ENCODE results near the gene DLX5. TPM values are rescaled to one million over a fixed set of nuclear protein-coding genes. Genes with fewer than 3 reads are reported as not detected.

The DLX5 gene
- total and polyA plus RNA-seq, 9 of the 15 experiments (the other 6 are each of a cell fraction or from before 2014, with no cell fraction given), result not detected

GRCh38 chr7:97006816-97007582, 17.6 kb downstream of the DLX5 start:
- Histone ChIP-seq H3K36me3 (ENCODE audit: control insufficient read depth, insufficient read depth, low read length) (no peaks in the 10 kb centered on the region), H3K9me1 (ENCODE audit: control insufficient read depth, insufficient read depth, low read length) (no peaks in the 10 kb centered on the region), H3K9me3 (replicated peaks; ENCODE audit: control insufficient read depth, insufficient read depth, low read depth, low read length) (no peaks in the 10 kb centered on the region), H4K20me1 (replicated peaks; ENCODE audit: control insufficient read depth, insufficient read depth, low read length) (no peaks in the 10 kb centered on the region), H3K4me2 (ENCODE audit: insufficient read depth, low read length) (no peak overlapping the region), H3K9ac (ENCODE audit: insufficient read depth in 1 of 2, low read depth in 2 of 2, low read length in 2 of 2) (no peak overlapping the region), H3K4me3 (no peak overlapping the region), H3K79me2 (ENCODE audit: control insufficient read depth, insufficient read depth, low read length) (no peaks in the 10 kb centered on the region), H2AFZ (ENCODE audit: low read depth, low read length) (no peak overlapping the region), H3K27me3 (ENCODE audit: control insufficient read depth in 2 of 2, insufficient read depth in 2 of 2, low read length in 2 of 2) (peaks cover 63 to 64% of the 10 kb centered on the region in 2 experiments), H3K27ac (ENCODE audit: extremely low read depth, low read depth, low read length) (no peak overlapping the region), H3K4me1 (replicated peaks in 1 of 2; ENCODE audit: control insufficient read depth in 2 of 2, insufficient read depth in 2 of 2, low read length in 2 of 2) (peaks cover 0 to 10% of the 10 kb centered on the region in 2 experiments; a peak in 1 of 5 replicates)
- WGBS (ENCODE audit: insufficient coverage, low coverage, missing lambda C conversion rate), result 3% methylated on average over 39 of the region's 39 CpGs
- in situ Hi-C loops (cut with MboI), result no loop called here
- DNase-seq (ENCODE audit: extremely low read depth in 1 of 4, low spot score in 3 of 4) (no peak), ATAC-seq (no peak), FAIRE-seq (no peak)
- CTCF ChIA-PET (ENCODE audit: low intra/inter-chr PET ratio), result no interaction called here
- TF ChIP-seq BACH1 (tag; IDR thresholded peaks at IDR 0.05) (no peak), CREB3 (tag; conservative IDR thresholded peaks at IDR 0.05; ENCODE audit: low read depth) (no peak), TAF7 (tag; IDR thresholded peaks at IDR 0.05) (no peak), CEBPG (CRISPR knock-in tag; IDR thresholded peaks at IDR 0.05) (no peak), CEBPG (tag; conservative IDR thresholded peaks at IDR 0.05 in 1 of 2, IDR thresholded peaks at IDR 0.05 in 1 of 2) (no peak), MITF (IDR thresholded peaks at IDR 0.05) (no peak), ZKSCAN1 (IDR thresholded peaks at IDR 0.05; ENCODE audit: low read depth, low read length) (no peak)
- intact Hi-C loops (cut with micrococcal nuclease), result no loop called here
- no TSS peak for BruUV-seq (replicated peaks)
- POLR2A ChIA-PET, result no interaction called here

All from K562 (cell line).